Activated T-helper 17 cell treated with anti-CD3 and anti-CD28 coated beads, Interleukin-2, amount 50 U/mL, for 72 hours (primary cell): Measurements from ENCODE around the gene SLC7A6. TPM values are rescaled to one million over a fixed set of nuclear protein-coding genes. Genes with fewer than 3 reads are reported as not detected.

Source experiments
- ATAC-seq: fragments of 150-1000 bp; cut with Tn5 transposase; replicated peaks from 2 replicates; pipeline ENCODE4 v1.10.0; 2021; ENCODE audit warnings: mild to moderate bottlenecking, moderate library complexity
- H3K27ac Mint-ChIP-seq: one replicate; pipeline ENCODE4 v1.8.0; 2022; ENCODE audit warnings: mixed read lengths
- H3K27me3 Mint-ChIP-seq: one replicate; pipeline ENCODE4 v1.8.0; 2022; ENCODE audit warnings: mixed read lengths
- H3K36me3 Mint-ChIP-seq: one replicate; pipeline ENCODE4 v1.8.0; 2022; ENCODE audit warnings: low read depth, mild to moderate bottlenecking, mixed read lengths
- H3K4me1 Mint-ChIP-seq: one replicate; pipeline ENCODE4 v1.8.0; 2022; ENCODE audit warnings: mixed read lengths
- H3K4me3 Mint-ChIP-seq: one replicate; pipeline ENCODE4 v1.8.0; 2022; ENCODE audit warnings: mild to moderate bottlenecking, mixed read lengths
- H3K9me3 Mint-ChIP-seq: one replicate; pipeline ENCODE4 v1.8.0; 2022; ENCODE audit warnings: mixed read lengths
- total RNA-seq, 2 donors: library from RNA; stranded (reverse); gene quantifications; one replicate each; pipeline ENCODE4 v1.2.3, GENCODE V29; 2022

The SLC7A6 gene
- total RNA-seq, 2 donors from 2014 or later: 65.6 to 99.0 TPM

- Mint-ChIP-seq H3K36me3 (peaks cover 96% of the 10 kb centered on the region), H3K4me1 (peaks cover 3% of the 10 kb centered on the region), H3K27me3 (no peaks in the 10 kb centered on the region), H3K27ac (no peak overlapping the region), H3K4me3 (no peak overlapping the region), H3K9me3 (no peaks in the 10 kb centered on the region)
- no peak for ATAC-seq
Measured at GRCh38 chr16:68343137-68343536, 78.8 kb downstream of the SLC7A6 start.

DNA sequence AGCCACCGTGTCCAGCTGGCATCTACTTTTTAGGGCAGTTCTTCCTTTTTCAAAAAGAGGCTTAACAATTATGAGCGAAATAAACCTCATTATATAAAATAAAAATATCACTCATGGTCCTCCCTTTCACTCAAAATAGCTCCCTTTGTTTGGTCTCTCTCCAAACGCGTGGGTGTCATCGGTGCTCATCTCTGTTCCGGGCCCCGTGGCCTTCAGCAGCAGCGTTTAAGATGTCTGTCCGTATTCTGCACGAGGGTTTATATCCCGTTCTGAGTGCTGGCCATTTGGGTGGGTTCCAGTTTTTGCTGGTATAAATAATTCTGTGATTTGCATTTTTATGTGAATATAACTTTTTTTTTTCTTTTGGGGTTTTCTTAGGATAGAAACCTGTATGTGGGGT lies 79.9 kb downstream of the SLC7A6 start:
- H3K4me1 Mint-ChIP-seq: no peaks in the 10 kb centered on the region
- no peaks in the 10 kb centered on the region for H3K27me3 Mint-ChIP-seq
- H3K4me3 Mint-ChIP-seq: no peak overlapping the region
- H3K9me3 Mint-ChIP-seq: no peaks in the 10 kb centered on the region
- no peak for ATAC-seq
- H3K36me3 Mint-ChIP-seq: peaks cover 96% of the 10 kb centered on the region
- H3K27ac Mint-ChIP-seq: no peak overlapping the region

DNA sequence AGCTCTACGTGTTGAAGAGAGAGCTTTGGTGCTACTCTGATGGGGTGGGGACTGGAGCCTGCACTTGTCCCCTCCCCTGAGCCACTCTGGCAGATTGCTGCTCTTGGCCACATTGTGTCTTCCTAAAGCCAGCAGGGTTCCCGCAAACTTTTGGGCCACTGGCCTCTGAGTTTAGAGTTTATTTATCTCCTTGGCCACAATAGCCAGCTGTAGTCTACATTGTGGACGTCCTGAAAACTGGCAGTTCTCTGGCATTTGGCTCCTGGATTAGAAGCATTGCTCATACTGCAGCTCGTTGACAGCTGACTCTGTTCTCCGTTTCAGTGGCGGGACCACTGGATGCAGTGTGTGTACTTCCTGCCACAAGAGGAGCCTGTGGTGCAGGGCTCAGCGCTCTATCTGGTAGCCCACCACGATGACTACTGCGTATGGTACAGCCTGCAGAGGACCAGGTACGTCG lies 81.1 kb downstream of the SLC7A6 start:
- Mint-ChIP-seq H3K4me1 (no peaks in the 10 kb centered on the region), H3K4me3 (no peak overlapping the region), H3K36me3 (peaks cover 96% of the 10 kb centered on the region), H3K27ac (no peak overlapping the region), H3K27me3 (no peaks in the 10 kb centered on the region), H3K9me3 (no peaks in the 10 kb centered on the region)
- no peak for ATAC-seq

- no peak overlapping the region for H3K4me3 Mint-ChIP-seq
Measured at GRCh38 chr16:68345958-68346635, 81.8 kb downstream of the SLC7A6 start.

GRCh38 chr16:68346892-68347480 lies 82.7 kb downstream of the SLC7A6 start:
- H3K27me3 Mint-ChIP-seq: no peaks in the 10 kb centered on the region
- H3K36me3 Mint-ChIP-seq: peaks cover 96% of the 10 kb centered on the region
- H3K27ac Mint-ChIP-seq: no peak overlapping the region
- ATAC-seq: no peak
- H3K4me1 Mint-ChIP-seq: no peaks in the 10 kb centered on the region
- H3K4me3 Mint-ChIP-seq: no peak overlapping the region
- no peaks in the 10 kb centered on the region for H3K9me3 Mint-ChIP-seq

More at GRCh38 chr16:68345958-68346635, 81.8 kb downstream of the SLC7A6 start:
- no peak for ATAC-seq
- no peak overlapping the region for H3K27ac Mint-ChIP-seq
- H3K36me3 Mint-ChIP-seq: peaks cover 96% of the 10 kb centered on the region
- H3K4me1 Mint-ChIP-seq: no peaks in the 10 kb centered on the region
- H3K9me3 Mint-ChIP-seq: no peaks in the 10 kb centered on the region
- H3K27me3 Mint-ChIP-seq: no peaks in the 10 kb centered on the region

DNA sequence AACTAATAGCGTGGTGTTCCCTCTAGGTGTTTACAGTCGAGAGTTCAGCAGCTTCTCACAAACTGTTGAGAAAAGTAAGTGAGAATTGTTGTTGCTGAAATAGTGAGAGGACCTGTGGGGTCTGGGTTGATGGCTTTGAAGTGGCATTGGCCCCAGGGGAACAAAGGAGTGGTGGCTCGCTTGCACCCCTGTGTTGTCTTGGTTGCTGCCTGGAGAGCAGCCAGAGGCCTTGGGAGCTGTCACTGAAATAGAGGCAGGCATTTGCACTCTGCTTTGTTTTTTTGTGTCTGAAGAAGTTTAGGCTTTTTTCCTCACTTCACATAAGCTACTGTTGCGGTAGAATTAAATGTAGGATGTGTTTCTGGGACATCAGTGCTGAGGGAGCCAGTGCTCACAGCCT lies 83.3 kb downstream of the SLC7A6 start:
- H3K36me3 Mint-ChIP-seq: peaks cover 96% of the 10 kb centered on the region
- ATAC-seq: no peak

GRCh38 chr16:68348639-68349445 lies 84.5 kb downstream of the SLC7A6 start:
- Mint-ChIP-seq H3K9me3 (no peaks in the 10 kb centered on the region), H3K4me3 (no peak overlapping the region), H3K27ac (no peak overlapping the region), H3K27me3 (no peaks in the 10 kb centered on the region), H3K4me1 (no peaks in the 10 kb centered on the region), H3K36me3 (peaks cover 97% of the 10 kb centered on the region)
- no peak for ATAC-seq

More for the DNA sequence above, 83.3 kb downstream of the SLC7A6 start:
- Mint-ChIP-seq H3K27ac (no peak overlapping the region), H3K27me3 (no peaks in the 10 kb centered on the region), H3K4me1 (no peaks in the 10 kb centered on the region), H3K9me3 (no peaks in the 10 kb centered on the region), H3K4me3 (no peak overlapping the region)

GRCh38 chr16:68349838-68350410 lies 85.6 kb downstream of the SLC7A6 start:
- Mint-ChIP-seq H3K27me3 (no peaks in the 10 kb centered on the region), H3K4me3 (no peak overlapping the region), H3K4me1 (no peaks in the 10 kb centered on the region), H3K36me3 (peaks cover 99% of the 10 kb centered on the region), H3K9me3 (no peaks in the 10 kb centered on the region), H3K27ac (no peak overlapping the region)
- no peak for ATAC-seq

GRCh38 chr16:68350813-68351350 lies 86.6 kb downstream of the SLC7A6 start:
- Mint-ChIP-seq H3K36me3 (peaks cover 99% of the 10 kb centered on the region), H3K4me1 (no peaks in the 10 kb centered on the region), H3K27me3 (no peaks in the 10 kb centered on the region), H3K9me3 (no peaks in the 10 kb centered on the region), H3K27ac (no peak overlapping the region), H3K4me3 (no peak overlapping the region)
- ATAC-seq: no peak

Other genes starting within 250 kb of the SLC7A6 start
- gene DPEP2NB, start 248.6 kb upstream of the SLC7A6 start, total RNA-seq: not detected
- gene DDX28, start 241.3 kb upstream of the SLC7A6 start, total RNA-seq: 10 to 100 TPM in 1 of 2 donors, 1 to 10 TPM in 1; 7.2 to 18.7 TPM
- gene DUS2, start 241.2 kb upstream of the SLC7A6 start, total RNA-seq: 10 to 100 TPM; 24.6 to 35.0 TPM
- gene NFATC3, start 179.2 kb upstream of the SLC7A6 start, total RNA-seq: 10 to 100 TPM; 71.1 to 78.1 TPM
- gene ESRP2, start 28.4 kb upstream of the SLC7A6 start, total RNA-seq: under 1 TPM; 0.13 to 0.15 TPM
- gene PLA2G15, start 19.2 kb upstream of the SLC7A6 start, total RNA-seq: 10 to 100 TPM; 11.2 to 15.5 TPM
- 10 to 100 TPM; 21.3 to 21.8 TPM for gene SLC7A6OS, start 46.4 kb downstream of the SLC7A6 start, total RNA-seq
- 10 to 100 TPM; 53.3 to 57.8 TPM for gene PRMT7, start 46.5 kb downstream of the SLC7A6 start, total RNA-seq
- gene SMPD3, start 184.0 kb downstream of the SLC7A6 start, total RNA-seq: under 1 TPM; 0.19 to 0.45 TPM